GM12864 (cell line): ENCODE data around the gene MAST4.

Source experiments
- DNase-seq: peaks from one replicate; pipeline ENCODE4 v3.0.0-alpha.2; 2011; ENCODE audit warnings: low read depth
- H3K4me3 ChIP-seq: 2 replicates; pipeline ENCODE4 v1.5.1; 2011; ENCODE audit warnings: mild to moderate bottlenecking, low read depth, low read length, control low read depth
- CTCF ChIP-seq: IDR thresholded peaks from 2 replicates; pipeline ENCODE4 v1.5.1; 2011; ENCODE audit warnings: low read depth, mild to moderate bottlenecking, moderate library complexity, low read length, control low read depth, inconsistent platforms; ENCODE audit errors: missing control alignments

Gene MAST4

GRCh38 chr5:66573733-66574132 is 22.5 kb upstream of the MAST4 start:
- no peak for DNase-seq
- TF ChIP-seq CTCF, result no peak
- no peak overlapping the region for H3K4me3 ChIP-seq

- DNase-seq, result no peak
- no peak for TF ChIP-seq CTCF
- no peak overlapping the region for H3K4me3 ChIP-seq
Measured at GRCh38 chr5:66582499-66583165, 13.6 kb upstream of the MAST4 start.

- no peak for TF ChIP-seq CTCF
- DNase-seq, result no peak
- no peak overlapping the region for H3K4me3 ChIP-seq
Measured at GRCh38 chr5:66585291-66585690, 10.9 kb upstream of the MAST4 start.

- TF ChIP-seq CTCF, result no peak
- H3K4me3 ChIP-seq, result no peak overlapping the region
- DNase-seq, result no peak
Measured at GRCh38 chr5:66587771-66588170, 8.4 kb upstream of the MAST4 start.

- no peak for DNase-seq
- peak overlapping the region; percentile 80 for H3K4me3 ChIP-seq
- no peak for TF ChIP-seq CTCF
Measured at GRCh38 chr5:66596636-66597182, 516 bp downstream of the MAST4 start.

GRCh38 chr5:66597183-66597757 is 1.1 kb downstream of the MAST4 start:
- TF ChIP-seq CTCF, result no peak
- no peak for DNase-seq
- peak overlapping the region; percentile 80 for H3K4me3 ChIP-seq

GRCh38 chr5:66602621-66603020 is 6.4 kb downstream of the MAST4 start:
- no peak overlapping the region for H3K4me3 ChIP-seq
- no peak for TF ChIP-seq CTCF
- DNase-seq, result no peak
